Sigmoid colon (tissue), 7 donors: ENCODE results near the gene ADGRG6. TPM values are rescaled to one million over a fixed set of nuclear protein-coding genes. Genes with fewer than 3 reads are reported as not detected.

Source experiments
- DNase-seq: peaks from one replicate; pipeline ENCODE4 v3.0.0-alpha.2; 2019
- H3K27ac ChIP-seq, 4 donors: fragments of 200-600 bp; sonication (generic); one replicate each; pipeline ENCODE4 v1.5.1; 2016 to 2019; ENCODE audit warnings: mild to moderate bottlenecking in 1 of 4
- H3K27me3 ChIP-seq, 3 donors: fragments of 200-600 bp; sonication (generic); one replicate each; pipeline ENCODE4 v1.5.1; 2019; ENCODE audit warnings: mild to moderate bottlenecking in 1 of 3
- H3K36me3 ChIP-seq, 4 donors: fragments of 200-600 bp; sonication (generic); one replicate each; pipeline ENCODE4 v1.5.1; 2016 to 2019
- H3K4me1 ChIP-seq, 4 donors: fragments of 200-600 bp; sonication (generic); one replicate each; pipeline ENCODE4 v1.5.1; 2017 to 2019
- H3K4me3 ChIP-seq, 4 donors: fragments of 200-600 bp; sonication (generic); one replicate each; pipeline ENCODE4 v1.5.1; 2017 to 2019; ENCODE audit warnings: mild to moderate bottlenecking in 2 of 4, moderate library complexity in 1 of 4
- H3K9me3 ChIP-seq, 4 donors: fragments of 200-600 bp in 3 of 4; sonication (generic) in 3 of 4; one replicate each; pipeline versions ENCODE4 v1.5.1 to v1.6.1; 2013 to 2019
- EP300 ChIP-seq, 4 donors: sonication (generic); formaldehyde crosslinking; IDR thresholded peaks; one replicate each; pipeline ENCODE4 v1.6.1; 2017; ENCODE audit warnings: antibody characterized with exemption in 4 of 4
- POLR2A ChIP-seq, 2 donors: fragments of 450-650 bp; IDR thresholded peaks; one replicate each; pipeline ENCODE4 v1.6.1; 2016; ENCODE audit warnings: antibody characterized with exemption in 2 of 2, mild to moderate bottlenecking in 2 of 2, moderate library complexity in 2 of 2
- POLR2AphosphoS5 ChIP-seq, 4 donors: sonication (generic); formaldehyde crosslinking; IDR thresholded peaks; one replicate each; pipeline ENCODE4 v1.6.1; 2017; ENCODE audit warnings: antibody characterized with exemption in 4 of 4
- WGBS, 2 donors: extraction: QIAGEN DNeasy Blood & Tissue Kit; methylation state at CpG; one replicate each; pipeline ENCODE4 v1.1.7; 2013; 5-methylcytosine and 5-hydroxymethylcytosine counted together
- intact Hi-C: fragments of 100-400 bp; cut with DNase I; formaldehyde crosslinking; loops from one replicate; pipeline ENCODE4 v1.15.1; 2023
- polyA plus RNA-seq, 3 donors: library from polyadenylated mRNA; stranded (reverse); fragments of 200-250 nt; gene quantifications; one replicate each; pipeline ENCODE4 v1.2.3, GENCODE V29; 2013
- total RNA-seq, 4 donors: library from RNA; depleted of rRNA; stranded (reverse); fragments of >200 nt; gene quantifications; one replicate each; pipeline ENCODE4 v1.1.0, GENCODE V29; 2016
- TF ChIP-seq, protein P1 (sequence below), 4 experiments: fragments of 450-650 bp in 3 of 4; fragments of 200-600 bp in 1 of 4; IDR thresholded peaks; one replicate each; pipeline ENCODE4 v1.5.1; 2016 to 2019; ENCODE audit warnings: antibody characterized with exemption in 4 of 4, mild to moderate bottlenecking in 3 of 4, moderate library complexity in 2 of 4
- donor health status: healthy with polysubstance abuse.
- donor health status: Bipolar disorder and iron deficiency.
- donor health status: healthy.

The ADGRG6 gene
- total and polyA plus RNA-seq, 7 donors = 0.60 to 17.6 (median 12.6) TPM

DNA sequence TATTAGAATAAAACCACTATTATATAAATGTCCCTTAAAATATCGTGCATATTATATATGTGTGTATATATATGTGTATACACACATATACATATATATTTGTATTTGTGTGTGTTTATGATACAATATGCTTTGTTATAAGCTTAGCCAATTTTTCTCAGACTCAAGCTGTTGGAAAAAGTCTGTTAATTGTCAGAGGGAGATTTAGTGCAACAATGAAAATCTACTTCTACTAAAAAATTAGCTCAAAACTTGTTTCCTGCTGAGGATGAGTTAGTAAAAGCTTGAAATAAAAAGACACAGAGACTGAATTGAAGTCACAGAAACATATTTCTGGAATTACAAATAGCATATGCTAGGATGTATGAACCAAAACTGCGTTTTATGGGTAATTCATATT, 79.4 kb downstream of the ADGRG6 start:
- Histone ChIP-seq H3K27ac (no peak overlapping the region), H3K36me3 (no peaks in the 10 kb centered on the region)

GRCh38 chr6:142381845-142382378, 80.1 kb downstream of the ADGRG6 start:
- TF ChIP-seq POLR2AphosphoS5 (IDR thresholded peaks at IDR 0.05) (no peak), POLR2A (IDR thresholded peaks at IDR 0.05) (no peak), EP300 (IDR thresholded peaks at IDR 0.05) (no peak)
- TF ChIP-seq, protein P1, sequence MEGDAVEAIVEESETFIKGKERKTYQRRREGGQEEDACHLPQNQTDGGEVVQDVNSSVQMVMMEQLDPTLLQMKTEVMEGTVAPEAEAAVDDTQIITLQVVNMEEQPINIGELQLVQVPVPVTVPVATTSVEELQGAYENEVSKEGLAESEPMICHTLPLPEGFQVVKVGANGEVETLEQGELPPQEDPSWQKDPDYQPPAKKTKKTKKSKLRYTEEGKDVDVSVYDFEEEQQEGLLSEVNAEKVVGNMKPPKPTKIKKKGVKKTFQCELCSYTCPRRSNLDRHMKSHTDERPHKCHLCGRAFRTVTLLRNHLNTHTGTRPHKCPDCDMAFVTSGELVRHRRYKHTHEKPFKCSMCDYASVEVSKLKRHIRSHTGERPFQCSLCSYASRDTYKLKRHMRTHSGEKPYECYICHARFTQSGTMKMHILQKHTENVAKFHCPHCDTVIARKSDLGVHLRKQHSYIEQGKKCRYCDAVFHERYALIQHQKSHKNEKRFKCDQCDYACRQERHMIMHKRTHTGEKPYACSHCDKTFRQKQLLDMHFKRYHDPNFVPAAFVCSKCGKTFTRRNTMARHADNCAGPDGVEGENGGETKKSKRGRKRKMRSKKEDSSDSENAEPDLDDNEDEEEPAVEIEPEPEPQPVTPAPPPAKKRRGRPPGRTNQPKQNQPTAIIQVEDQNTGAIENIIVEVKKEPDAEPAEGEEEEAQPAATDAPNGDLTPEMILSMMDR (IDR thresholded peaks at IDR 0.05) = no peak
- H3K36me3 ChIP-seq = no peaks in the 10 kb centered on the region
- WGBS, 2 donors = 79 to 89% methylated on average over 5 of the region's 5 CpGs
- intact Hi-C loops = loop anchor here (5.0 kb wide), 1 partner anchor 75 kb away; no protein-coding TSS in a partner anchor
- H3K27me3 ChIP-seq = no peaks in the 10 kb centered on the region
- no peaks in the 10 kb centered on the region for H3K4me1 ChIP-seq
- no peaks in the 10 kb centered on the region for H3K9me3 ChIP-seq
- DNase-seq = no peak
- H3K4me3 ChIP-seq = no peak overlapping the region
- no peak overlapping the region for H3K27ac ChIP-seq

More for the DNA sequence above, 79.4 kb downstream of the ADGRG6 start:
- Histone ChIP-seq H3K4me1 (no peaks in the 10 kb centered on the region), H3K27me3 (no peaks in the 10 kb centered on the region), H3K4me3 (no peak overlapping the region), H3K9me3 (no peaks in the 10 kb centered on the region)
- intact Hi-C loops = loop anchor here (5.0 kb wide), 1 partner anchor 74 kb away; no protein-coding TSS in a partner anchor
- DNase-seq = no peak
- 50 to 72% methylated on average over 2 of the region's 2 CpGs for WGBS, 2 donors
- TF ChIP-seq POLR2AphosphoS5 (IDR thresholded peaks at IDR 0.05) = no peak
- no peak for TF ChIP-seq EP300 (IDR thresholded peaks at IDR 0.05)
- TF ChIP-seq, protein P1 (IDR thresholded peaks at IDR 0.05) = no peak
- no peak for TF ChIP-seq POLR2A (IDR thresholded peaks at IDR 0.05)

DNA sequence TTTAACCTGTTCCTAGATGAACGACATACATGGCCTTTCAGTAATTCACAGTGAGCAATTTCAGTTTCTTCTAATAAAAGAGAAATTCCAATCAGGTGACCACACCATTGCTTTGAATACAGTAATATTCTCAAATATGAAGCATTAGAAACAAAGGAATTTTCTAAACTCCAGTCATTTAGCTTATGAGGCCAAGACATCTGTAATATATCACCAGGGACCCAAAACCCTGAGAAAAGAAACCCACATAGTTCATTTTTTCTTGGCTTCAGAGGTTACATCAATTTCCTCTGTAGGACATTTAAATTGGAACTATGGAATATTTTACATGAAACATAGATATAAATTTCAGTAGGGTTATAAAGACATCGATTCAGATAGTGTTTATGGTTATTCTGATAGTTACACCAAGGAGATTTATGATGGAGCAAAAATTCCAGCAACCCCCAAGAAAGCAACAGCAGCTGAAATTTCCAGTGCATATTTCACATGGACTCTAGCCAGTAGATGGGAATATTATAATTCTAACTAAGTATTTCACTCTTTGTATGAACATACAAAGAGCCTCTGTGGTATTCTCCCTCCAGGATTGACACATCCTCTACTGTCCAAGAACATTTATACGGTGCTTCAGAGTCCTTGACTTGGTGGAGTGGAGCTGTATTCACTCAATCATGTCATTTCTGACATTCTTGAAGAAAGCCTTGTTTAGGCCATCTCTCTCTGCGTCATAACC, 82.9 kb downstream of the ADGRG6 start:
- H3K4me1 ChIP-seq = no peaks in the 10 kb centered on the region
- H3K36me3 ChIP-seq = no peaks in the 10 kb centered on the region
- H3K27me3 ChIP-seq = no peaks in the 10 kb centered on the region
- DNase-seq = no peak
- intact Hi-C loops = loop anchor here (5.0 kb wide), 2 partner anchors 77 to 237 kb away; partner anchors contain the start of genes NMBR and VTA1
- H3K27ac ChIP-seq = no peak overlapping the region
- H3K9me3 ChIP-seq = no peaks in the 10 kb centered on the region
- 66 to 67% methylated on average over 4 of the region's 4 CpGs for WGBS, 2 donors
- TF ChIP-seq, protein P1 (IDR thresholded peaks at IDR 0.05) = no peak
- H3K4me3 ChIP-seq = no peak overlapping the region

DNA sequence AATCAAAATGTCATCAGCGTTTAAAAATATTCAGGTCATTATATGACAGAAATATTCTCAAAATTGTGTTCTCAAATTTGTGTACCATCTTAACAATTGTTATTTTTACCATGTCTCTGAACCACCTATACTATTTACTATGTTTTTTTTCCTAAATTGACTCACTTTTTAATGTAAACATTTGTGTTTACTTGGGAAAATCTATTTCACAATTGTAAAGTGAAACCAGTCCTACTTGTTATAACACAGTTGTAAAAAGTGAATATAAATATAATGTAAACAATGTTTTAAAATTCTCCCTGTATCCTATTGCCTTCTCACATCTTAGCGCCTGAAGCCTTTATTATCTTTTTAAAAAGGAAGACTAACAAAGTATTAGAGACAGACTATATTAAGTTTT, 83.5 kb downstream of the ADGRG6 start:
- no peaks in the 10 kb centered on the region for H3K27me3 ChIP-seq
- no peak overlapping the region for H3K27ac ChIP-seq
- H3K4me1 ChIP-seq = no peaks in the 10 kb centered on the region
- no peak overlapping the region for H3K4me3 ChIP-seq
- intact Hi-C loops = loop anchor here (5.0 kb wide), 1 partner anchor 238 kb away; the partner anchor contains the start of genes NMBR and VTA1
- TF ChIP-seq EP300 (IDR thresholded peaks at IDR 0.05) (no peak), POLR2AphosphoS5 (IDR thresholded peaks at IDR 0.05) (no peak), POLR2A (IDR thresholded peaks at IDR 0.05) (no peak)
- TF ChIP-seq, protein P1 (IDR thresholded peaks at IDR 0.05) = no peak
- 48 to 71% methylated on average over 2 of the region's 2 CpGs for WGBS, 2 donors
- H3K36me3 ChIP-seq = no peaks in the 10 kb centered on the region
- DNase-seq = no peak
- no peaks in the 10 kb centered on the region for H3K9me3 ChIP-seq
